ENCODE data around the gene GJD3.

Gene GJD3

GRCh38 chr17:40371261-40371929, 6.9 kb upstream of the GJD3 start:
- no peak for TF ChIP-seq GATA3 (IDR thresholded peaks at IDR 0.05; ENCODE audit: low read depth, low read length)

- TF ChIP-seq GATA2 (IDR thresholded peaks at IDR 0.05; ENCODE audit: low read depth, low read length) = no peak
- TF ChIP-seq GATA3 (IDR thresholded peaks at IDR 0.05; ENCODE audit: low read depth, low read length) = no peak
Observed at GRCh38 chr17:40369923-40370322, 5.4 kb upstream of the GJD3 start.

- TF ChIP-seq GATA2 (IDR thresholded peaks at IDR 0.05; ENCODE audit: low read depth, low read length) (no peak), GATA3 (IDR thresholded peaks at IDR 0.05; ENCODE audit: low read depth, low read length) (no peak)
Observed at GRCh38 chr17:40366861-40367518, 2.5 kb upstream of the GJD3 start.

GRCh38 chr17:40366076-40366860, 1.7 kb upstream of the GJD3 start:
- TF ChIP-seq GATA2 (IDR thresholded peaks at IDR 0.05; ENCODE audit: low read depth, low read length) (no peak), GATA3 (IDR thresholded peaks at IDR 0.05; ENCODE audit: low read depth, low read length) (no peak)

GRCh38 chr17:40364906-40365305, 369 bp upstream of the GJD3 start:
- TF ChIP-seq GATA2 (IDR thresholded peaks at IDR 0.05; ENCODE audit: low read depth, low read length) (no peak), GATA3 (IDR thresholded peaks at IDR 0.05; ENCODE audit: low read depth, low read length) (no peak)

- no peak for TF ChIP-seq GATA2 (IDR thresholded peaks at IDR 0.05; ENCODE audit: low read depth, low read length)
- TF ChIP-seq GATA3 (IDR thresholded peaks at IDR 0.05; ENCODE audit: low read depth, low read length) = no peak
Observed at GRCh38 chr17:40363111-40363827, 1.3 kb downstream of the GJD3 start.

- TF ChIP-seq GATA2 (IDR thresholded peaks at IDR 0.05; ENCODE audit: low read depth, low read length) (no peak), GATA3 (IDR thresholded peaks at IDR 0.05; ENCODE audit: low read depth, low read length) (no peak)
Observed at GRCh38 chr17:40362696-40363110, 1.8 kb downstream of the GJD3 start.

GRCh38 chr17:40361925-40362695, 2.4 kb downstream of the GJD3 start:
- TF ChIP-seq GATA2 (IDR thresholded peaks at IDR 0.05; ENCODE audit: low read depth, low read length) (no peak), GATA3 (IDR thresholded peaks at IDR 0.05; ENCODE audit: low read depth, low read length) (no peak)

- TF ChIP-seq GATA3 (IDR thresholded peaks at IDR 0.05; ENCODE audit: low read depth, low read length) (no peak), GATA2 (IDR thresholded peaks at IDR 0.05; ENCODE audit: low read depth, low read length) (no peak)
Observed at GRCh38 chr17:40361063-40361924, 3.2 kb downstream of the GJD3 start.

GRCh38 chr17:40360091-40360490, 4.4 kb downstream of the GJD3 start:
- TF ChIP-seq GATA2 (IDR thresholded peaks at IDR 0.05; ENCODE audit: low read depth, low read length) (no peak), GATA3 (IDR thresholded peaks at IDR 0.05; ENCODE audit: low read depth, low read length) (no peak)

GRCh38 chr17:40358323-40359038, 6.1 kb downstream of the GJD3 start:
- TF ChIP-seq GATA2 (IDR thresholded peaks at IDR 0.05; ENCODE audit: low read depth, low read length) (no peak), GATA3 (IDR thresholded peaks at IDR 0.05; ENCODE audit: low read depth, low read length) (no peak)
